Muscle layer of duodenum (tissue), 2 donors: ENCODE measurements around the gene UGT1A6.

ENCODE experiments used
- H3K27ac ChIP-seq: one replicate; pipeline ENCODE4 v1.7.0; 2013; ENCODE audit warnings: mild to moderate bottlenecking, low read length
- H3K27me3 ChIP-seq: one replicate; pipeline ENCODE4 v1.7.0; 2013; ENCODE audit warnings: low read depth, mild to moderate bottlenecking, control low read depth, low read length
- H3K36me3 ChIP-seq, 2 donors: one replicate each; pipeline ENCODE4 v1.7.0; 2013; ENCODE audit warnings: low read length in 2 of 2, control low read depth in 1 of 2, mild to moderate bottlenecking in 1 of 2; ENCODE audit not compliant: insufficient read depth in 2 of 2, control insufficient read depth in 1 of 2
- H3K4me1 ChIP-seq, 2 donors: one replicate each; pipeline ENCODE4 v1.7.0; 2013; ENCODE audit warnings: low read length in 2 of 2, mild to moderate bottlenecking in 2 of 2, control low read depth in 1 of 2, moderate library complexity in 1 of 2; ENCODE audit not compliant: insufficient read depth in 2 of 2, control insufficient read depth in 1 of 2
- H3K4me3 ChIP-seq, 2 donors: one replicate each; pipeline ENCODE4 v1.7.0; 2013; ENCODE audit warnings: low read length in 2 of 2, low read depth in 1 of 2, mild to moderate bottlenecking in 1 of 2
- H3K9me3 ChIP-seq, 2 donors: one replicate each; pipeline ENCODE4 v1.7.0; 2013; ENCODE audit warnings: low read length in 2 of 2, control low read depth in 1 of 2, mild to moderate bottlenecking in 1 of 2; ENCODE audit not compliant: control insufficient read depth in 1 of 2
- donor health status: healthy.

Gene UGT1A6

DNA sequence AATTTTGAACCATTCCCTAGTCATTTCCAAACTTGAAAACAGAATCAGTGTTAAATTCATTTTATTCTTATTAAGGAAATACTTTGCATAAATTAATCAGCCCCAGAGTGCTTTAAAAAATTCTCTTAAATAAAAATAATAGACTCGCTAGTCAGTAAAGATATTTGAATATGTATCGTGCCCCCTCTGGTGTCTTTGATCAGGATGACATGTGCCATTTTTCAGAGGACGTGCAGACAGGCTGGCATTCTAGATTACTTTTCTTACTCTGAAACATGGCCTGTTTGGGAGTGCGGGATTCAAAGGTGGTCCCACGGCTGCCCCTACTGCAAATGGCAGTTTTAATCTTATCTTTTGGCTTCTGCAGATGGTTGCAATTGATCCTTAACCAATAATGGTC lies 79.9 kb downstream of the UGT1A6 start:
- H3K9me3 ChIP-seq, result peaks cover 0 to 7% of the 10 kb centered on the region in 2 donors
- no peak overlapping the region for H3K27ac ChIP-seq
- no peak overlapping the region for H3K4me3 ChIP-seq
- no peaks in the 10 kb centered on the region for H3K4me1 ChIP-seq
- H3K27me3 ChIP-seq, result no peaks in the 10 kb centered on the region
- H3K36me3 ChIP-seq, result no peaks in the 10 kb centered on the region

DNA sequence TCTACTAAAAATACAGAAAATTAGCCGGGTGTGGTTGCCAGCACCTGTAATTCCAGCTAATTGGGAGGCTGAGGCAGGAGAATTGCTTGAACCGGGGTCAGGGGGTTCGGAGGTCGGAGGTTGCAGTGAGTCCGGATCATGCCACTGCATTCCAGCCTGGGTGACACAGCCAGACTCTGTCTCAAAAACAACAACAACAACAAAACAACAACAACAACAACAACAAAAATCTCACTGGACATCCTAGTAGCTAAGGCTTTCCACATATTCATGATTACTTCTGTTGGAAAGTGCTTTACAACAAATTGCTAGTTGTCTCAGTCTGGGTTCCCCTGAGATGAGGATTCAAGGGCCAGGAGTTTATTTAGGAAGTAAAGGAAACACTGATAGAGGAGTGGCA lies 81.2 kb downstream of the UGT1A6 start:
- no peak overlapping the region for H3K4me3 ChIP-seq

DNA sequence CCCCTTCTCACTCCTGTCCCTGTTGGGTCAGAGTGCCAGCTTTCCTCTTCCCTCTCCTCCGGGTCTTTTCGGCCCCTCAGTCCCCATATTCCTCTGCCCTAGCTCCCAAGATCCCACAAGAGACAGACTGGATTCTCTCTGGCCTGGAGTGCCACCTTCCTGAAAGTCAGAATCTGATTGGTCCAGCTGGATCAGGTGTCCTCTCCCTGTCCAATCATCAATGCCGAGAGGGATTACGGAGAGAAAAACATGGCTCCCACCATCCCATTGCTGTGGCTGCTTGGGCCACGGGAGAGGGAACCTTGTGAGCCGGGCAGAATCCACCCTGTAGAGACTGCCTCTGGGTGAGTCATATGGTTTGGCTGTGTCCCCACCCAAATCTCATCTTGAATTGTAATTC lies 82.7 kb downstream of the UGT1A6 start:
- Histone ChIP-seq H3K27ac (no peak overlapping the region), H3K36me3 (no peaks in the 10 kb centered on the region), H3K4me3 (no peak overlapping the region), H3K4me1 (no peaks in the 10 kb centered on the region), H3K27me3 (no peaks in the 10 kb centered on the region), H3K9me3 (peaks cover 0 to 7% of the 10 kb centered on the region in 2 donors)

More for the DNA sequence above, 81.2 kb downstream of the UGT1A6 start:
- H3K36me3 ChIP-seq, result no peaks in the 10 kb centered on the region
- no peak overlapping the region for H3K27ac ChIP-seq
- H3K4me1 ChIP-seq, result no peaks in the 10 kb centered on the region
- H3K27me3 ChIP-seq, result no peaks in the 10 kb centered on the region
- H3K9me3 ChIP-seq, result peaks cover 0 to 7% of the 10 kb centered on the region in 2 donors

DNA sequence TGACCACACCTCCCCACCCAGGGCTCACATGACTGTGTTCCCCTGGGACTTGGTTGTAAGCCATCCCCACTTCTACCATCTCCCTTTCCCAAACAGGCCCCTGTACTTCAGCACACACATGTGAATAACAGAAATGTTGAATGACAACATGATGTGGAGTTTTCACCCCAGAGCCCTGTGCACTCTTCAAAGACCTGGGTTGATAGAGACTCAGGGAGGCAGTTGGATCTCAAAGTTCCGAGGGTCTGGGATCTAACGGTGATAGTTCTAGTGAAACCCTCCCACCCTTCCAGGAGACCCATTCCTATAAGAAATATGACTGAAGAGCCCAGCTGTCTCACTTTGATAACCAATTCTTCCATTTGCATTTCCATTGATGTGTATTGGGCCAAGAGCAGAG lies 85.3 kb downstream of the UGT1A6 start, which contains the start of gene MROH2A:
TSS of gene MROH2A (plus strand) at position 301 of the 400 bp plus-strand sequence. CDS start 1,029 bp downstream, outside the sequence.
- Histone ChIP-seq H3K36me3 (no peaks in the 10 kb centered on the region), H3K27ac (no peak within 1 kb of the TSS), H3K27me3 (no peaks in the 10 kb centered on the region), H3K4me1 (no peaks in the 10 kb centered on the region), H3K9me3 (peaks cover 0 to 7% of the 10 kb centered on the region in 2 donors), H3K4me3 (no peak within 1 kb of the TSS)

DNA sequence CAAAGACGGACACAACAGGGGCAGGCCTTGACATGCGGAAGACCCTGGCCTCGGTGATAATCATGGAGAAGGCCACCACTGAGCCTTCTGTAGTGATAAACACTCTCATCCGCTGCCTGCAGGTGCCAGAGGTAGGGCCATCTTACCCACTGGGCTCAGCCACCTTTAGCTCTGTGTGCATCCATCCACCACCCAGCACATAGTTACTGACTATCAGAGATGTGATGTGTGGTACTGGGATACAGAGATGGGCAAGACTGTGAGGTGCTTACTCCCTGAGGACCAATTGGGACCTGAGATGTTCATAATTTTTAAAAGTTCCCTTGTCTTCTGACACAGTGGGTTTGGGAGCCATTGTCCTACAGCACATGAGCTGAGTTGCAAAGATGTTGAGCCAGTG lies 87.0 kb downstream of the UGT1A6 start:
- Histone ChIP-seq H3K9me3 (peaks cover 0 to 7% of the 10 kb centered on the region in 2 donors), H3K4me3 (no peak overlapping the region), H3K27me3 (no peaks in the 10 kb centered on the region), H3K4me1 (no peaks in the 10 kb centered on the region), H3K27ac (no peak overlapping the region), H3K36me3 (no peaks in the 10 kb centered on the region)

DNA sequence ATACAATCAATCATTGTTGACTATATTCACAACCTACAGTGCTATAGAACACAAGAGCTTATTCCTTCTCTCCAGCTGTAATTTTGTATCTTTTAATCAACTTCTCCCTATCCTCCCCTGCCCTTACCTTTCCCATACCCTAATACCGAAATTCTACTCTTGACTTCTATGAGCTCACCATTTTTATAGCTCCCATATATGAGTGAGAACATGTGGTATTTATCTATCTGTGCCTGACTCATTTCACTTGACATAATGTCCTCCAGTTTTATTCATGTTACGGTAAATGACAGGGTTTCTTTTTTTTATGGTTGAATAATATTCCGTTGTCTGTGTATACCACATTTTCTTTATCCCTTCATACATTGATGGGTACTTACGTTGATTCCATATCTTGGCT lies 88.1 kb downstream of the UGT1A6 start:
- no peaks in the 10 kb centered on the region for H3K36me3 ChIP-seq
- H3K4me1 ChIP-seq, result no peaks in the 10 kb centered on the region
- H3K27me3 ChIP-seq, result no peaks in the 10 kb centered on the region
- H3K4me3 ChIP-seq, result no peak overlapping the region
- peaks cover 0 to 7% of the 10 kb centered on the region in 2 donors for H3K9me3 ChIP-seq
- H3K27ac ChIP-seq, result no peak overlapping the region

DNA sequence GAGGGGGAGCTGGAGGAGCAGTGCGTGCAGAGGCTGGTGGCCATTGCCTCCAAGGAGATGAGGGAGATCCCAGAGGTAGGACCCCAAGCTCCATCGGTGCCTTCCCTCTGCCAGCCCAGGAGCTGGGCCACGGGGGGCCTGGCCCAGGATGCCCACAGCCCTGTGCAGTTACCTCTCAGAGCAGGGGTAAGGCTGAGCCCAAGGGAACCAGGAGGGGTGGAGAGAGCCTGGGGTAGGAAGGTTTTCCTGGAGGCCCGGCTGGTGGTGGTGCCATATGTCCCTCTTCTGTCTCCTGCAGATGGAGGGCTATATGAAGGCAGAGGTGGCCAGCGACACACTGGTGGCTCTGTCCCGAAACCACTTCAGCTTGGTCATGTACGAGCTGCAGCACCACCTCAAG lies 96.9 kb downstream of the UGT1A6 start:
- no peaks in the 10 kb centered on the region for H3K36me3 ChIP-seq
- H3K27ac ChIP-seq, result no peak overlapping the region
- no peaks in the 10 kb centered on the region for H3K9me3 ChIP-seq
- no peaks in the 10 kb centered on the region for H3K4me1 ChIP-seq
- H3K4me3 ChIP-seq, result no peak overlapping the region
- H3K27me3 ChIP-seq, result no peaks in the 10 kb centered on the region

DNA sequence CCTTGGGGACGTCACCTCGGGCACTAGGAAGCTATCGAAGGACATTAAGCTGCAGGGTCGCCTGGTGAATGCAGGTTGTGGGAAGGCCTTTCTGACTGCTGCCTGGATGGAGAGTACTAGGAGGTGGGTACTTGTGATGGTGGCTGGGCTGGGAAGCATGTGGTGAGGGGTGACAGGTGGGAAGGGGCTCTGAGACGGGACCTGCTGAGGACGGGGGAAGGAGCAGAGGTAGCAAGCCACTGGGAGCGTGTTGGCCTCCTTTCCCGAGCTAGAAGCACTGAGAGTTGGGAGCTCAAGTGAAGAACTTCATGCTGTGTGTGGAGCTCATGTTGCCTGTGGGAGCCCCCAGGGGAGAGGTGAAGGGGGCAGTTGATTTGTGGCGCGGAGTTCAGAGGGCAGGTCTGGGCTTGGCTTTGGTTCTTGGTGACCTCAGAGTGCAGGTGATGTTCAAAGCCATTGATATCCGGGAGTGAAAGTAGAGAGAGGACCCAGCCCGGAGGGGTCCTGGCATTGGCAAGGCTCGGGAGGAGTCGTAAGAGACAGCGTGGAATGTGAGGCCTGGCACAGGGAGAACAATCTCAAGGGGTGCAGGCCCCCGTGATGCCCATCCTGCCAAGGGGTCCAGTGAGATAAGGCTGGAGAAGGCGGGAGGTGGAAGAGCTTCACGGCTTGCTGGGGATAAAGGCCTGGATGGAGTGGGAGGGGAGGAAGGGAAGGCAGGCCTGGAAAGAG lies 98.6 kb downstream of the UGT1A6 start:
- no peaks in the 10 kb centered on the region for H3K27me3 ChIP-seq

DNA sequence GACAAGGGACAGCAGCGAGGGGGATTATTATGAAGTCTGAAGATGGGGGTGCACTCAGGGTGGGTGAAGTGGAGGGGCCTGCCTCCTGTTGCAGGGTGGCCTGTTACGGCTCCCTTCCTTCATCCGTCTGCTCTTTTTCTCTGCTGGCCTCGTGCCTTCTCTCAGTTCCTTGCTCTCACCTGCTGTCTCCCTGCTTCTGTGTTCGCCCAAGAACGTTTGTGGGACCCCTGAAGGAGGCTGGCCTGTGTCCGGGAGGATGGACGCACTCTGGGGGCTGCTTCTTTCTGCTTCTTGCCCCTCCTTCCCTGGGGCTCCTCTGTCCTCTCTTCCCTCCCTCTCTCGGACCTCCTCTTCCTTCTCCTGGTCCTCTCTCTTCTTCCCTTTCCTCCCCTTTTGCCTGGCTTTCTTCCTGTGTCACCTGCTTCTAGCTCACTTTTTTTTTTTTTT lies 99.2 kb downstream of the UGT1A6 start:
- Histone ChIP-seq H3K9me3 (no peaks in the 10 kb centered on the region), H3K27me3 (no peaks in the 10 kb centered on the region), H3K36me3 (no peaks in the 10 kb centered on the region), H3K27ac (no peak overlapping the region), H3K4me1 (no peaks in the 10 kb centered on the region), H3K4me3 (no peak overlapping the region)

More for the DNA sequence above, 98.6 kb downstream of the UGT1A6 start:
- H3K9me3 ChIP-seq, result no peaks in the 10 kb centered on the region
- H3K36me3 ChIP-seq, result no peaks in the 10 kb centered on the region
- no peaks in the 10 kb centered on the region for H3K4me1 ChIP-seq
- H3K27ac ChIP-seq, result no peak overlapping the region
- no peak overlapping the region for H3K4me3 ChIP-seq

DNA sequence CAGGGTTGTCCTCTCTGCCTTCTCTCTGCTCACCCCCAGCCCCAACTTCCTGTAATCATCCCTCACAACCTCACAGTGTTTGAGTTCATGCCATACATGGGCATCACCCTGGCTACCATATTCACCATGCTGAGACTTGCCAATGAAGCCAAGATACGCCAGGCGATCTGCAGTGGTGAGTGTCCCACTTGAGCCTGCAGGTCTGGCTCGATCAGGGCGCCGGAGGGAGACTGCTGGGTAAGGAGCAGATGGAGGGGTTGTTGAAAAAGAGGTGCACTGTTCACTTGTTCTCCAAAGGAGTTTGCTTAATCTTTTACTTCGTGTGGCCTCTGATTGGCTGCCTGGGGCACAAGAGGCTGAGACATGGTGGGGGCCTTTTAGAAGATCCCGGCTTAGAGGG lies 100.0 kb downstream of the UGT1A6 start:
- no peak overlapping the region for H3K4me3 ChIP-seq
- no peaks in the 10 kb centered on the region for H3K9me3 ChIP-seq
- H3K27ac ChIP-seq, result no peak overlapping the region
- no peaks in the 10 kb centered on the region for H3K27me3 ChIP-seq
- no peaks in the 10 kb centered on the region for H3K36me3 ChIP-seq
- no peaks in the 10 kb centered on the region for H3K4me1 ChIP-seq

DNA sequence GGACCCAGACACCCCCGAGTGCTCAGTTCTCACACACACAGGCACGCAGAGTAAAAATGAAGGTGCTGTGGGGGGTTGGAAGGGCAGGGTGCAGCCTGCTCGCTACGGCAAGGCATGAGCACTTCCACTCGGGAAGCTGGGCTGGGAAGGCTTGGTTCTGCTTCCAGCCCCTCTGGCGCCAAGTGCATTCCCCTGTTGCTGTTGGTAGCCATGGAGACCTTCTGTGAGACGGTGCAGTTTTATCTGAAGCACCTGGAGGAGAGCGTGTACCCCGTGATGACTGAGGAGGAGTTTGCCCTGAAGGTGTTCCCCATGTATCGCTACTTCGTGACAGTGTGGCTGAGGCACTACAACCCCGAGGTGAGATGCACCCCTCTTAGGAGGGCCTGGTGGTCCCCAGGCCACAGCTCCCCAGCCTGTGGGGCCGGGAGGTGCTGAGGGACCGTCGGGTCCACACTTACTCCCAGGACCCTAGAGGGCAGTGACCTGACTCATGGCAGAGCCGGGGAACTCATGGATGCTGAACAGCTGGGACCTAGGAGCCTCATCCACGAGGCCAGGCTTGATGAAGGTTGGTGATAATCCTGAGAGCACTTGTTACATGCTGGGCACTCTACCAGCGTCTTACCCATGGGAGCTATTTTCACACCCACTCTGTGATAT lies 100.9 kb downstream of the UGT1A6 start:
- H3K4me3 ChIP-seq, result no peak overlapping the region
- no peaks in the 10 kb centered on the region for H3K36me3 ChIP-seq
- H3K9me3 ChIP-seq, result no peaks in the 10 kb centered on the region
- H3K27ac ChIP-seq, result no peak overlapping the region
- no peaks in the 10 kb centered on the region for H3K4me1 ChIP-seq
- H3K27me3 ChIP-seq, result no peaks in the 10 kb centered on the region
